SH-SY5Y (cell line): Measurements from ENCODE around the gene SMTNL2.

Source experiments
- GATA2 ChIP-seq: IDR thresholded peaks from 2 replicates; pipeline ENCODE4 v1.6.1; 2011; ENCODE audit warnings: mild to moderate bottlenecking, low read depth, low read length
- GATA3 ChIP-seq: IDR thresholded peaks from 2 replicates; pipeline ENCODE4 v1.6.1; 2011; ENCODE audit warnings: low read depth, mild to moderate bottlenecking, low read length, moderate library complexity

The SMTNL2 gene

DNA sequence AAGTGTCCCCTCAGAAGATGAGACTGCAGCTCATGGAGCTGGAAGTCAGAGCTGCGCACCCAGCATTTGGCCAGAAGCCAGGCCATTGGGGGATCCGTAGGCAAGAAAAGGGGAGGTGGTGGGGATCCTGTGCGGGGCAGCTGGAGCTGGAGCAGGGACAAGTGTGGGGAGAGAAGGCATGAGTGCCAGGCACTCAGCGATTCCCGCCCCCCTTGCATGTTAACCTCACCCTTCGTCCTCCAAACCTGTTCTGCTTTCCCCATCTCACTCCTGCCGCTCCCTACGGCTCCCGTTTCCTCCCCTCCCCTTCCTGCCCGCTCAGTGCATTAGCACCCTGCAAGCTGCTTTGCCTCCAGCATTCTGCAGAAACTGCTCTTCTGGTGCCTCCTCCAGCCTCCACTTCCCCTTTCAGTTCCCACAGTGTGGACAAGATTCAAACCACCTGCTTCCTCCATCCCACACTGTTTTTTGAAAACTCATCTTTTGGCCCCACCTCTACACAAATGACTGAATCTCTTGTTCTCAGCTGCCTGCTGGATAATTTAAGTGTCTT, 51.6 kb downstream of the SMTNL2 start:
- TF ChIP-seq GATA3: no peak
- TF ChIP-seq GATA2: no peak

DNA sequence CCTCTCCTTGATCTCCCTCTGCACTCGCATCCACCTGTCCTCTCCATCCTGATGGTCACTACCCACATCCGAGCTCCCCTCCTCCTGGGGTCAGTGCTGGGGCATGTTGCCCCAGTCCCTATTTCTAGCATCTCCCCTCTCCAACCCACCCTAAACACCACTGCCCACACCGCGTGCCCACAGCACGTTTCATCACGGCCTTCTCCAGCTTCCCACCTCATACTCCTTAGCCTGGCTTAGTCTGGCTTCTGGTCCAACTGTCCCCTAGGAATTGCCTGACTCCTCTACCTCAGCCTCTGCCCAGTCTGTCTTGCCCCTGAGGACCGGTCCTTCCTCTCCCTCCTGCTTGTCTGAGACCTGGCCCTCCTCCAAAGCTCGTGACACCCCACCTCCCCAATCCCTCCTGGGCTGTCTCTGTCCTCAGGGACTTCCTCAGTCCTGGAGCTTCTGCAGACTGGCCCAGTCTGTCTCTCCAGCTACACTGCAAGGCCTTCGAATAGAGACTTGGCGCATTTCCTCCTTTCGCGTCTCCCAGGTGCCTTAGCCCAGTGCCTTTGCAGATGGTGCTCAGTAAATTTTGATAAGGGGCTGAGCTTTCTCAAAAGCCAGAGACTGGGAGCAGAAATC, 52.3 kb downstream of the SMTNL2 start:
- TF ChIP-seq GATA3: no peak
- no peak for TF ChIP-seq GATA2

GRCh38 chr17:4641297-4642195, 57.2 kb downstream of the SMTNL2 start, which contains the start of gene ALOX15:
TSS of gene ALOX15 (minus strand) at chr17:4641678. CDS start at chr17:4641651, 27 bp downstream.
- no peak for TF ChIP-seq GATA2
- TF ChIP-seq GATA3: no peak

GRCh38 chr17:4642286-4642685, 58.0 kb downstream of the SMTNL2 start:
- no peak for TF ChIP-seq GATA3
- TF ChIP-seq GATA2: no peak

DNA sequence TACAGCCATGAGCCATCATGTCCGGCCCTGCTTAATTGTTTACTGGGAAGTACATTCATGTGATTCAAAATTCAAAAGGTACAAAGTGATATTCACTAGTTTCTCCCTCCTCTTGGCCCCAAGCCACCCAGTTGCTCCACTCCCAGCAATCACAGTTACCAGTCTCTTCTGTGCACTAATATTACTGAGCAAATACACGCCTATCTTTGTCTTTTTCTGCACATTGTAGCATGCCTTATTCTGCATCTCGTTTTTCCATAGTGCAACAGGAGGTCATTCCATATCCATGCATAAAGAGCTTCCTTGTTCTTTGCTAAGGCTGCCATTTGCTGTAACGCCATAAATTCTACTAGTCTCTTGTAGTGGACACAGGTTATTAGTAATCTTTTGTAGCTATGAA, 59.3 kb downstream of the SMTNL2 start:
- TF ChIP-seq GATA2 (no peak), GATA3 (no peak)

DNA sequence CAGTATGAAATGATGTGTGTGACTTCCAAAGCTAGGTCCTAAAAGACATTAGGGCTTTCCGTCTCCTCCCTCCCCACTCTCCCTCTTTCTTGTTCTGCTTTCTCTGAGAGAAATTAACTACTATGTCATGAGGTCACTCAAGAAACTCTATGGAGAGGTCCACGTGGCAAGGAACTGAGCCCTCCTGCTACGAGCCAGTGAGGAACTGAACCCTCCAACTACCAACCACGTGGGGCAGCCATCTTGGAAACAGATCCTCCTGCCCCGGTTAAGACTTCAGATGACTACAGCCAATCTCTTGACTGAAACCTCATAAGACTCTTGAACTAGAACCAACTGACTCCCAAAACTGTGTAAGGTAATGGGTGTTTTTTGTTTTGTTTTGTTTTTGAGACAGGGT, 61.3 kb downstream of the SMTNL2 start:
- no peak for TF ChIP-seq GATA2
- no peak for TF ChIP-seq GATA3

DNA sequence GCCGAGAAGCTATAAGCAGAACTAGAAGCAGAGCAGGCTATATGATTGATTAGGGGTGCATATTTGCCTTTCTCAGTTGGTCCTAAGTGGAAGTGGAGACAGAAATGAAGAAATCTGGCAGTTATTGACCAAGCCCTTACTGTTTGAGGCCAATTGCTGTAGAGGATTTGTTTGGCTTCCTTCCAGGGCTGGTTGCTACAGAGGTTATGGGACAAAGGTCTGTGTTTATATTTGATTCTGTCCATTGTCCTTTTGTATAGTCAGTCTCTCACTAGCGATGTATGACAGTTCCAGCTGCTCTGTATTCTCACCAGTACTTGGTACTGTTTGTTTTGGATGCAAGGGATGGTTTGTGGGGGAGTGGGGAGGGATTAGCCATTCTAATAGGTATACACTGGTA, 64.4 kb downstream of the SMTNL2 start:
- TF ChIP-seq GATA2 (no peak), GATA3 (no peak)

DNA sequence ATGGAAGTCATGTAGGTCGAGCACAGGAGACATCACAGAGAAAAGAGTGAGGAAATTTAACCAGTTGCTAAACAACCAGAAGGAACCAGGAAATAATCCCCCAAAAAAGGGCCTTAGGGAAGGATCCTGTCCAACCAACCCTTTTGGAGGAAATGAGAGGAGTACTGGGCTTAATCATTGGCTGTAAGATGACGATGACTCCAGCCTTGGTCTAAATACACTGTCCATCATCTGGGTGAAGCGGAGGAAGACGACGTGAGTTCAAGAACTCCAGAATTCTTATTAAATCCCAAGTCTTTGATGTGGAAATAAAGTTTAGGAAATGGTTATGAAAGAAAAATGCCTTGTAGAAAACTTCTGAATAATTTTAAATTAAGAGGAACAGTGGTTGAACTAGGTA, 68.7 kb downstream of the SMTNL2 start:
- TF ChIP-seq GATA3: no peak
- TF ChIP-seq GATA2: no peak

DNA sequence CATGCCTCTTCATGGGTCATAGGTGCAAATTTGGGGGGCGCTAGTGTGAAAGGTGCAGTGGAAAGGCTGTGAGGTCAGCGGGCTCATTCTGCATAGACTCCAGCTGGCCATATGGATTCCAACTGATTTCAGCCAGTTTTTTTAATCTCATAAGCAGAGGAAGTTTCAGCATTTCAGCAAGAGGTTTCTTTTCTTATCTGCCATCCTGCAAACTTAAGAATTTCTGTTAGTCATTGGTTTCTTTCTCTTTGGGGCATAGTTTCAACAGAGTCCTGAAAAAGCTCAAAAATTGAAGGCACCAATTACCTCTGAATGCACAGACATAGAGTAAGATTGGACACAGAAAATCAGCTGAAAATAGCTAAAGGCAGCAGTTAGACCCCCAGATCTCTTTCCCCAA, 73.3 kb downstream of the SMTNL2 start:
- TF ChIP-seq GATA2: no peak
- no peak for TF ChIP-seq GATA3
